Measurements from ENCODE around the gene TMEM45A.

DNA sequence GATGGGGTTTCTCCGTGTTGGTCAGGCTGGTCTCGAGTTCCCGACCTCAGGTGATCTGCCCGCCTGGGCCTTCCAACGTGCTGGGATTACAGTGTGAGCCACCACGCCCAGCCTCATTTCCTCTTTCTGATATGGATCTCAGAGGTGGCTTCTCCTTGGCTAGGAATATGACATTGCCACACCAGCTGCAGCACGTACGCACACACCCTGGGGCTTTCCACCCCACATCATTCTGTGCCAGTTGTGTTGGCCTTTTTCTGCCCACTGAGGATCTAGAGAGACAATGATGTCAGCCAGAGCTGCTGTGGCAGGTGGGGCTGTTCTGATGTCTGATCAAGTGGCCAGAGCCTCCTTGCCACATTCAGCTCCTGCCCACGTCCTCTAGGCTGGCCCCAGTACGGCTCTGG lies 29.0 kb downstream of the TMEM45A start:
- TF ChIP-seq CTCF (IDR thresholded peaks at IDR 0.05 in 4 of 5, conservative IDR thresholded peaks at IDR 0.05 in 1 of 5) (no peak), POLR2A (IDR thresholded peaks at IDR 0.05) (no peak)
